K562 (cell line): ENCODE measurements around the gene FANCF.

Source experiments
- CEBPB ChIP-seq: fragments of 450-650 bp; IDR thresholded peaks from 2 replicates; pipeline ENCODE4 v1.6.1; 2016; ENCODE audit warnings: missing genetic modification characterization, missing compliant biosample characterization
- FOXM1 ChIP-seq, 2 experiments: fragments of 450-650 bp in 1 of 2; sonication (generic) in 1 of 2; formaldehyde crosslinking in 1 of 2; IDR thresholded peaks; 2 replicates each; pipeline versions ENCODE4 v1.6.1 to v1.9.0; 2017 to 2022; ENCODE audit warnings: low read depth in 2 of 2, mild to moderate bottlenecking in 2 of 2, missing genetic modification reagents in 1 of 2, moderate library complexity in 1 of 2
- GABPA ChIP-seq: fragments of 200-800 bp; sonication (Bioruptor generic); conservative IDR thresholded peaks from 2 replicates; pipeline ENCODE4 v1.6.1; 2016; ENCODE audit warnings: low read depth, missing genetic modification characterization, missing compliant biosample characterization
- GABPB1 ChIP-seq: sonication (generic); formaldehyde crosslinking; IDR thresholded peaks from 2 replicates; pipeline ENCODE4 v1.8.0; 2022; ENCODE audit warnings: mild to moderate bottlenecking, missing genetic modification reagents
- LEF1 ChIP-seq: fragments of 450-650 bp; IDR thresholded peaks from 2 replicates; pipeline ENCODE4 v1.6.1; 2016; ENCODE audit warnings: mild to moderate bottlenecking
- MAX ChIP-seq: sonication (generic); formaldehyde crosslinking; IDR thresholded peaks from 2 replicates; pipeline ENCODE4 v1.9.0; 2022; ENCODE audit warnings: mild to moderate bottlenecking, missing genetic modification reagents
- PATZ1 ChIP-seq: fragments of 250-450 bp; sonication (Bioruptor Pico); IDR thresholded peaks from 2 replicates; pipeline ENCODE4 v1.5.0; 2020; ENCODE audit warnings: mild to moderate bottlenecking, borderline replicate concordance
- ZC3H8 ChIP-seq: fragments of 450-650 bp; IDR thresholded peaks from 2 replicates; pipeline ENCODE4 v1.6.1; 2017
- ZNF174 ChIP-seq: fragments of 250-450 bp; sonication (Bioruptor Pico); IDR thresholded peaks from 2 replicates; pipeline ENCODE4 v1.4.0; 2020; ENCODE audit warnings: mild to moderate bottlenecking
- ZNF551 ChIP-seq: fragments of 250-450 bp; sonication (Bioruptor Pico); IDR thresholded peaks from 2 replicates; pipeline ENCODE4 v1.5.0; 2021; ENCODE audit warnings: mild to moderate bottlenecking, moderate library complexity
- TF ChIP-seq, protein P1 (sequence below), 3 experiments: IDR thresholded peaks in 2 of 3; conservative IDR thresholded peaks in 1 of 3; 2 replicates each; pipeline ENCODE4 v1.5.1; 2011 to 2012; ENCODE audit warnings: low read length in 3 of 3, mild to moderate bottlenecking in 3 of 3, control low read depth in 2 of 3, improper control_type of control experiment in 1 of 3, inconsistent platforms in 1 of 3, low read depth in 1 of 3, mixed read lengths in 1 of 3, moderate library complexity in 1 of 3; ENCODE audit not compliant: insufficient read depth in 2 of 3
- TF ChIP-seq, protein P2 (sequence below), 2 experiments: IDR thresholded peaks; 2 replicates each; pipeline ENCODE4 v1.6.1; 2012; ENCODE audit warnings: improper control_type of control experiment in 2 of 2, low read depth in 2 of 2, low read length in 2 of 2, borderline replicate concordance in 1 of 2
- TF ChIP-seq, protein P3 (sequence below), 2 experiments: fragments of 450-650 bp in 1 of 2; sonication (generic) in 1 of 2; formaldehyde crosslinking; conservative IDR thresholded peaks; 2 replicates each; pipeline versions ENCODE4 v1.4.0 to v1.8.1; 2020 to 2022; ENCODE audit warnings: mild to moderate bottlenecking in 1 of 2, missing genetic modification reagents in 1 of 2
- TF ChIP-seq, protein P4 (sequence below): sonication (generic); formaldehyde crosslinking; IDR thresholded peaks from 2 replicates; pipeline ENCODE4 v1.8.0; 2022; ENCODE audit warnings: mild to moderate bottlenecking, low read depth, missing genetic modification reagents

DNA sequence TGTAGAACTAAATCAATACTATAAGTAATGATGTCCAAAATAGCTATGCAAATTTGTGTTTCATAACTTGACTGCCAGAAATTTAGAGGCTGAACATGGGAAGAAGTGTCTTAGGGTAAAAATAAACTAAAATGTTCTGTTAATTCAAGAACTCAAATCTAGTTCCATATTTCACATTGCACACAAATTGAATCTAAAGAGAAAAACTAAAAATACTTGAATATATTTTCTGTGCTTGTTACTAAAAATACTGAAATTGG, 43.5 kb downstream of the FANCF start:
- no peak for TF ChIP-seq PATZ1 (CRISPR knock-in tag)
- TF ChIP-seq ZNF551 (CRISPR knock-in tag) = no peak
- no peak for TF ChIP-seq ZC3H8
- TF ChIP-seq ZNF174 (CRISPR knock-in tag) = no peak
- no peak for TF ChIP-seq GABPA (tag)
- no peak for TF ChIP-seq MAX (CRISPR knock-in tag)
- TF ChIP-seq, protein P1, sequence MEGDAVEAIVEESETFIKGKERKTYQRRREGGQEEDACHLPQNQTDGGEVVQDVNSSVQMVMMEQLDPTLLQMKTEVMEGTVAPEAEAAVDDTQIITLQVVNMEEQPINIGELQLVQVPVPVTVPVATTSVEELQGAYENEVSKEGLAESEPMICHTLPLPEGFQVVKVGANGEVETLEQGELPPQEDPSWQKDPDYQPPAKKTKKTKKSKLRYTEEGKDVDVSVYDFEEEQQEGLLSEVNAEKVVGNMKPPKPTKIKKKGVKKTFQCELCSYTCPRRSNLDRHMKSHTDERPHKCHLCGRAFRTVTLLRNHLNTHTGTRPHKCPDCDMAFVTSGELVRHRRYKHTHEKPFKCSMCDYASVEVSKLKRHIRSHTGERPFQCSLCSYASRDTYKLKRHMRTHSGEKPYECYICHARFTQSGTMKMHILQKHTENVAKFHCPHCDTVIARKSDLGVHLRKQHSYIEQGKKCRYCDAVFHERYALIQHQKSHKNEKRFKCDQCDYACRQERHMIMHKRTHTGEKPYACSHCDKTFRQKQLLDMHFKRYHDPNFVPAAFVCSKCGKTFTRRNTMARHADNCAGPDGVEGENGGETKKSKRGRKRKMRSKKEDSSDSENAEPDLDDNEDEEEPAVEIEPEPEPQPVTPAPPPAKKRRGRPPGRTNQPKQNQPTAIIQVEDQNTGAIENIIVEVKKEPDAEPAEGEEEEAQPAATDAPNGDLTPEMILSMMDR (IDR thresholded peaks at IDR 0.05 in 2 of 3, conservative IDR thresholded peaks at IDR 0.05 in 1 of 3; ENCODE audit: insufficient read depth in 2 of 3, low read depth in 1 of 3, low read length in 3 of 3) = no peak
- TF ChIP-seq, protein P2, sequence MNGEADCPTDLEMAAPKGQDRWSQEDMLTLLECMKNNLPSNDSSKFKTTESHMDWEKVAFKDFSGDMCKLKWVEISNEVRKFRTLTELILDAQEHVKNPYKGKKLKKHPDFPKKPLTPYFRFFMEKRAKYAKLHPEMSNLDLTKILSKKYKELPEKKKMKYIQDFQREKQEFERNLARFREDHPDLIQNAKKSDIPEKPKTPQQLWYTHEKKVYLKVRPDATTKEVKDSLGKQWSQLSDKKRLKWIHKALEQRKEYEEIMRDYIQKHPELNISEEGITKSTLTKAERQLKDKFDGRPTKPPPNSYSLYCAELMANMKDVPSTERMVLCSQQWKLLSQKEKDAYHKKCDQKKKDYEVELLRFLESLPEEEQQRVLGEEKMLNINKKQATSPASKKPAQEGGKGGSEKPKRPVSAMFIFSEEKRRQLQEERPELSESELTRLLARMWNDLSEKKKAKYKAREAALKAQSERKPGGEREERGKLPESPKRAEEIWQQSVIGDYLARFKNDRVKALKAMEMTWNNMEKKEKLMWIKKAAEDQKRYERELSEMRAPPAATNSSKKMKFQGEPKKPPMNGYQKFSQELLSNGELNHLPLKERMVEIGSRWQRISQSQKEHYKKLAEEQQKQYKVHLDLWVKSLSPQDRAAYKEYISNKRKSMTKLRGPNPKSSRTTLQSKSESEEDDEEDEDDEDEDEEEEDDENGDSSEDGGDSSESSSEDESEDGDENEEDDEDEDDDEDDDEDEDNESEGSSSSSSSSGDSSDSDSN (IDR thresholded peaks at IDR 0.05; ENCODE audit: borderline replicate concordance in 1 of 2, low read depth in 2 of 2, low read length in 2 of 2) = no peak
- TF ChIP-seq, protein P3, sequence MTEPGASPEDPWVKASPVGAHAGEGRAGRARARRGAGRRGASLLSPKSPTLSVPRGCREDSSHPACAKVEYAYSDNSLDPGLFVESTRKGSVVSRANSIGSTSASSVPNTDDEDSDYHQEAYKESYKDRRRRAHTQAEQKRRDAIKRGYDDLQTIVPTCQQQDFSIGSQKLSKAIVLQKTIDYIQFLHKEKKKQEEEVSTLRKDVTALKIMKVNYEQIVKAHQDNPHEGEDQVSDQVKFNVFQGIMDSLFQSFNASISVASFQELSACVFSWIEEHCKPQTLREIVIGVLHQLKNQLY (CRISPR knock-in tag; conservative IDR thresholded peaks at IDR 0.05) = no peak
- no peak for TF ChIP-seq FOXM1 (IDR thresholded peaks at IDR 0.05; ENCODE audit: low read depth)
- no peak for TF ChIP-seq FOXM1 (CRISPR knock-in tag; IDR thresholded peaks at IDR 0.05; ENCODE audit: low read depth)
- TF ChIP-seq CEBPB = no peak
- TF ChIP-seq, protein P4, sequence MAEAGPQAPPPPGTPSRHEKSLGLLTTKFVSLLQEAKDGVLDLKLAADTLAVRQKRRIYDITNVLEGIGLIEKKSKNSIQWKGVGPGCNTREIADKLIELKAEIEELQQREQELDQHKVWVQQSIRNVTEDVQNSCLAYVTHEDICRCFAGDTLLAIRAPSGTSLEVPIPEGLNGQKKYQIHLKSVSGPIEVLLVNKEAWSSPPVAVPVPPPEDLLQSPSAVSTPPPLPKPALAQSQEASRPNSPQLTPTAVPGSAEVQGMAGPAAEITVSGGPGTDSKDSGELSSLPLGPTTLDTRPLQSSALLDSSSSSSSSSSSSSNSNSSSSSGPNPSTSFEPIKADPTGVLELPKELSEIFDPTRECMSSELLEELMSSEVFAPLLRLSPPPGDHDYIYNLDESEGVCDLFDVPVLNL (CRISPR knock-in tag) = no peak
- no peak for TF ChIP-seq GABPB1
- TF ChIP-seq LEF1 = no peak
